Lower leg skin (tissue), 3 donors: ENCODE data around the gene PNPLA8.

Experiments used
- POLR2A ChIP-seq, 2 donors: fragments of 450-650 bp; IDR thresholded peaks; one replicate each; pipeline ENCODE4 v1.6.1; 2016 to 2017; ENCODE audit warnings: antibody characterized with exemption in 2 of 2, mild to moderate bottlenecking in 1 of 2, moderate library complexity in 1 of 2
- TF ChIP-seq, protein P1 (sequence below), 3 donors: fragments of 450-650 bp; IDR thresholded peaks; one replicate each; pipeline ENCODE4 v1.5.1; 2016; ENCODE audit warnings: antibody characterized with exemption in 3 of 3, mild to moderate bottlenecking in 3 of 3, moderate library complexity in 2 of 3

DNA sequence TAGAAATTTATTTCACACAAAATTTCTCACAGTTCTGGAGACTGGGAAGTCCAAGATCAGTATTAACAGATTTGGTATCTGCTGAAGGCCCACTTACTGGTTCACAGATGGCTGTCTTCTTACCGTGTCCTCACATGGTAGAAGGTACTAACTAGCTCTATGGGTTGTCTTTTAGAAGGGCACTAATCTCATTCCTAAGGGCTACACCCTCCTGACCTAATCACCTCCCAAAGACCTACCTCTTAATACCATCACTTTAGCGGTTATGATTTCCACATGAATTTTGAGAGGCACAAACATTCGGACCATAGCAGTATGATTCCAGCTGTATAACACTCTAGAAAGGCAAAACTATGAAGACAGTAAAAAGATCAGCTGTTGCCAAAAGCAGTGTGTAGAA lies 8.0 kb downstream of the PNPLA8 start:
- TF ChIP-seq, protein P1, sequence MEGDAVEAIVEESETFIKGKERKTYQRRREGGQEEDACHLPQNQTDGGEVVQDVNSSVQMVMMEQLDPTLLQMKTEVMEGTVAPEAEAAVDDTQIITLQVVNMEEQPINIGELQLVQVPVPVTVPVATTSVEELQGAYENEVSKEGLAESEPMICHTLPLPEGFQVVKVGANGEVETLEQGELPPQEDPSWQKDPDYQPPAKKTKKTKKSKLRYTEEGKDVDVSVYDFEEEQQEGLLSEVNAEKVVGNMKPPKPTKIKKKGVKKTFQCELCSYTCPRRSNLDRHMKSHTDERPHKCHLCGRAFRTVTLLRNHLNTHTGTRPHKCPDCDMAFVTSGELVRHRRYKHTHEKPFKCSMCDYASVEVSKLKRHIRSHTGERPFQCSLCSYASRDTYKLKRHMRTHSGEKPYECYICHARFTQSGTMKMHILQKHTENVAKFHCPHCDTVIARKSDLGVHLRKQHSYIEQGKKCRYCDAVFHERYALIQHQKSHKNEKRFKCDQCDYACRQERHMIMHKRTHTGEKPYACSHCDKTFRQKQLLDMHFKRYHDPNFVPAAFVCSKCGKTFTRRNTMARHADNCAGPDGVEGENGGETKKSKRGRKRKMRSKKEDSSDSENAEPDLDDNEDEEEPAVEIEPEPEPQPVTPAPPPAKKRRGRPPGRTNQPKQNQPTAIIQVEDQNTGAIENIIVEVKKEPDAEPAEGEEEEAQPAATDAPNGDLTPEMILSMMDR (IDR thresholded peaks at IDR 0.05) = no peak
- TF ChIP-seq POLR2A (IDR thresholded peaks at IDR 0.05) = no peak
